ENCODE measurements around the gene JPH3.

DNA sequence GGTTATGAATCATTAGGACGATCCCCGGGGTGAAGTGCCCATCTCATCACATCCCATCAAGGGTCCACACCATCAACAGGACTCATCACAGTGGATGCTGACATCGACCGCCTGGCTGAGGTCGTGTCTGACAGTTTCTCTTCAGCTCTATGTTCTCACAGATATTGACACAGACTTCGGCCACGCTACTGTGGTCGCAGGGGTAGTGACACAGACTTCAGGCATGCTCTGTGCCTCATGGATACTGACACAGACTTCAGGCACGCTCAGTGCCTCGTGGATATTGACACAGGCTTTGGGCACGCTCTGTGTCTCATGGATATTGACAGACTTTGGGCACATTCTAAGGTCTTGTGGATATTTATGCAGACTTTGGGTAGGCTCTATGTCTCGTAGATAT lies 113.3 kb downstream of the JPH3 start:
- TF ChIP-seq, protein P1, sequence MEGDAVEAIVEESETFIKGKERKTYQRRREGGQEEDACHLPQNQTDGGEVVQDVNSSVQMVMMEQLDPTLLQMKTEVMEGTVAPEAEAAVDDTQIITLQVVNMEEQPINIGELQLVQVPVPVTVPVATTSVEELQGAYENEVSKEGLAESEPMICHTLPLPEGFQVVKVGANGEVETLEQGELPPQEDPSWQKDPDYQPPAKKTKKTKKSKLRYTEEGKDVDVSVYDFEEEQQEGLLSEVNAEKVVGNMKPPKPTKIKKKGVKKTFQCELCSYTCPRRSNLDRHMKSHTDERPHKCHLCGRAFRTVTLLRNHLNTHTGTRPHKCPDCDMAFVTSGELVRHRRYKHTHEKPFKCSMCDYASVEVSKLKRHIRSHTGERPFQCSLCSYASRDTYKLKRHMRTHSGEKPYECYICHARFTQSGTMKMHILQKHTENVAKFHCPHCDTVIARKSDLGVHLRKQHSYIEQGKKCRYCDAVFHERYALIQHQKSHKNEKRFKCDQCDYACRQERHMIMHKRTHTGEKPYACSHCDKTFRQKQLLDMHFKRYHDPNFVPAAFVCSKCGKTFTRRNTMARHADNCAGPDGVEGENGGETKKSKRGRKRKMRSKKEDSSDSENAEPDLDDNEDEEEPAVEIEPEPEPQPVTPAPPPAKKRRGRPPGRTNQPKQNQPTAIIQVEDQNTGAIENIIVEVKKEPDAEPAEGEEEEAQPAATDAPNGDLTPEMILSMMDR (IDR thresholded peaks at IDR 0.05) = no peak
- no peak for TF ChIP-seq POLR2A (IDR thresholded peaks at IDR 0.05)
- TF ChIP-seq EP300 (IDR thresholded peaks at IDR 0.05) = no peak

Measured in tibial nerve (tissue), 4 donors.